C4-2B (cell line): ENCODE data around the gene PRUNE2.

Experiments
- CTCF ChIP-seq: fragments of 450-650 bp; conservative IDR thresholded peaks from 2 replicates; pipeline ENCODE4 v1.5.1; 2017; ENCODE audit warnings: mild to moderate bottlenecking
- ZFX ChIP-seq: fragments of 450-650 bp; IDR thresholded peaks from 2 replicates; pipeline ENCODE4 v1.6.1; 2017

DNA sequence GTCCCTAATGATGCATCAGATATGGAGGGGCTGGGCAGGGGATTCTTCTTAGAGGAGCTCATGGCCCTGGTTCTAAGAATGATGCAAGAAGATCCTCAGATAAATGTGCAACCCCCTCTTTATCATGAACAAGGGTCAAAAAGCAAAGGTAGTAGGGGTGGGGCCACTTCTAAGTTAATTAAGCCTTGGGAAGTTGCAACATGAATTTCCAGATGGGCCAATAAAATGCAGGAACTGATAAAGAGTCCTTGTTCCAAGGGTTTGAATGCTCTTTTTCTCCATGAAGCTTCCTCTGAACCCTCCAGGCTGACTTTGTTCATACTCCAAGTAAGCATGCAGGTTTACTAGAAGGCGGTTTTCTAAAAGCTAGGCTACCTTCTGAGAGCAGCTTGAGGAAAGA, 116.1 kb downstream of the PRUNE2 start:
- TF ChIP-seq CTCF (no peak), ZFX (no peak)
